Ascending aorta (tissue), 2 donors: Measurements from ENCODE around the gene RASSF3. TPM values are rescaled to one million over a fixed set of nuclear protein-coding genes. Genes with fewer than 3 reads are reported as not detected.

ENCODE experiments used
- DNase-seq, 2 donors: peaks; one replicate each; pipeline ENCODE4 v3.0.0-alpha.2; 2019; ENCODE audit warnings: low spot score in 2 of 2
- H3K27ac ChIP-seq, 2 donors: fragments of 200-600 bp; sonication (generic); one replicate each; pipeline ENCODE4 v1.5.1; 2016 to 2017; ENCODE audit warnings: mild to moderate bottlenecking in 1 of 2
- H3K27me3 ChIP-seq: fragments of 200-600 bp; sonication (generic); one replicate; pipeline ENCODE4 v1.5.1; 2017
- H3K36me3 ChIP-seq, 2 donors: fragments of 200-600 bp; sonication (generic); one replicate each; pipeline ENCODE4 v1.5.1; 2016
- H3K4me1 ChIP-seq, 2 donors: fragments of 200-600 bp; sonication (generic); one replicate each; pipeline ENCODE4 v1.5.1; 2016 to 2017; ENCODE audit warnings: mild to moderate bottlenecking in 1 of 2
- H3K4me3 ChIP-seq, 2 donors: fragments of 200-600 bp; sonication (generic); one replicate each; pipeline ENCODE4 v1.5.1; 2016 to 2017; ENCODE audit warnings: mild to moderate bottlenecking in 1 of 2
- H3K9me3 ChIP-seq, 2 donors: fragments of 200-600 bp; sonication (generic); one replicate each; pipeline ENCODE4 v1.5.1; 2016
- CTCF ChIP-seq, 3 experiments: fragments of 200-600 bp in 2 of 3; fragments of 450-650 bp in 1 of 3; sonication (generic) in 2 of 3; IDR thresholded peaks; one replicate each; pipeline ENCODE4 v1.5.1; 2016 to 2019; ENCODE audit warnings: antibody characterized with exemption in 3 of 3, mild to moderate bottlenecking in 1 of 3, moderate library complexity in 1 of 3
- intact Hi-C: fragments of 100-400 bp; cut with DNase I; formaldehyde crosslinking; loops from one replicate; pipeline ENCODE4 v1.15.1; 2023
- total RNA-seq: library from RNA; depleted of rRNA; stranded (reverse); fragments of >200 nt; gene quantifications from one replicate; pipeline ENCODE4 v1.1.0, GENCODE V29; 2016

The RASSF3 gene
- total RNA-seq, 1 donor from 2014 or later: 79.6 TPM

GRCh38 chr12:64706306-64706705 lies 96.0 kb downstream of the RASSF3 start:
- Histone ChIP-seq H3K27ac (no peak overlapping the region), H3K9me3 (no peaks in the 10 kb centered on the region), H3K36me3 (peaks cover 3 to 5% of the 10 kb centered on the region in 2 donors), H3K27me3 (no peaks in the 10 kb centered on the region), H3K4me3 (no peak overlapping the region), H3K4me1 (peaks cover 0 to 2% of the 10 kb centered on the region in 2 donors)
- no peak for DNase-seq
- intact Hi-C loops: no loop called here
- no peak for TF ChIP-seq CTCF (IDR thresholded peaks at IDR 0.05)

- Histone ChIP-seq H3K27me3 (no peaks in the 10 kb centered on the region), H3K9me3 (no peaks in the 10 kb centered on the region), H3K27ac (no peak overlapping the region), H3K4me3 (no peak overlapping the region), H3K36me3 (peaks cover 2 to 5% of the 10 kb centered on the region in 2 donors), H3K4me1 (no peaks in the 10 kb centered on the region)
- TF ChIP-seq CTCF (IDR thresholded peaks at IDR 0.05): no peak
- no peak for DNase-seq
- intact Hi-C loops: no loop called here
These were observed 96.6 kb downstream of the RASSF3 start for GRCh38 chr12:64706857-64707256.

GRCh38 chr12:64707362-64707761 lies 97.1 kb downstream of the RASSF3 start:
- intact Hi-C loops: no loop called here
- DNase-seq: no peak
- no peak for TF ChIP-seq CTCF (IDR thresholded peaks at IDR 0.05)
- Histone ChIP-seq H3K9me3 (no peaks in the 10 kb centered on the region), H3K27me3 (no peaks in the 10 kb centered on the region), H3K4me3 (no peak overlapping the region), H3K27ac (no peak overlapping the region), H3K4me1 (no peaks in the 10 kb centered on the region), H3K36me3 (peaks cover 2 to 5% of the 10 kb centered on the region in 2 donors)

- no peak for DNase-seq
- no peaks in the 10 kb centered on the region for H3K9me3 ChIP-seq
- intact Hi-C loops: no loop called here
- no peaks in the 10 kb centered on the region for H3K27me3 ChIP-seq
- no peak for TF ChIP-seq CTCF (IDR thresholded peaks at IDR 0.05)
- H3K27ac ChIP-seq: no peak overlapping the region
- peaks cover 4 to 5% of the 10 kb centered on the region in 2 donors for H3K36me3 ChIP-seq
- no peak overlapping the region for H3K4me3 ChIP-seq
- H3K4me1 ChIP-seq: no peaks in the 10 kb centered on the region
These were observed 97.6 kb downstream of the RASSF3 start for GRCh38 chr12:64707926-64708325.

GRCh38 chr12:64709429-64709828 lies 99.1 kb downstream of the RASSF3 start:
- TF ChIP-seq CTCF (IDR thresholded peaks at IDR 0.05): no peak
- Histone ChIP-seq H3K36me3 (peaks cover 5 to 17% of the 10 kb centered on the region in 2 donors), H3K4me1 (no peaks in the 10 kb centered on the region), H3K27ac (no peak overlapping the region), H3K4me3 (no peak overlapping the region), H3K27me3 (no peaks in the 10 kb centered on the region), H3K9me3 (no peaks in the 10 kb centered on the region)
- intact Hi-C loops: no loop called here
- DNase-seq: no peak

- TF ChIP-seq CTCF (IDR thresholded peaks at IDR 0.05): no peak
- Histone ChIP-seq H3K9me3 (no peaks in the 10 kb centered on the region), H3K27ac (no peak overlapping the region), H3K27me3 (no peaks in the 10 kb centered on the region), H3K4me1 (no peaks in the 10 kb centered on the region), H3K36me3 (peaks cover 20 to 46% of the 10 kb centered on the region in 2 donors), H3K4me3 (no peak overlapping the region)
- no peak for DNase-seq
- intact Hi-C loops: no loop called here
These were observed 103.1 kb downstream of the RASSF3 start for GRCh38 chr12:64713376-64713775.
